B cell (primary cell): Measurements from ENCODE around the gene NACC1.

Experiments
- CTCF ChIP-seq: fragments of 200-600 bp; IDR thresholded peaks from one replicate; pipeline ENCODE4 v1.8.0; 2022; ENCODE audit warnings: antibody characterized with exemption, mild to moderate bottlenecking
- EZH2 ChIP-seq: IDR thresholded peaks from 2 replicates; pipeline ENCODE4 v1.6.1; 2012; ENCODE audit warnings: borderline replicate concordance, low read depth, mild to moderate bottlenecking, moderate library complexity, low read length; ENCODE audit not compliant: insufficient read depth, poor library complexity, severe bottlenecking

- TF ChIP-seq CTCF (no peak), EZH2 (no peak)
These were observed 14.3 kb upstream of the NACC1 start for GRCh38 chr19:13103581-13104359.
